GM18498 (cell line): ENCODE data around the gene GPC5.
"Not testable (repeated sequence)": the region's sequence is repeated elsewhere in the genome, so short reads cannot be mapped to it uniquely, and the experiment has no call there.

Experiments
- ATAC-seq: cut with Tn5 transposase; IDR thresholded peaks from one replicate; pipeline ENCODE4 v1.9.1; 2021; ENCODE audit warnings: mild to moderate bottlenecking, moderate library complexity; ENCODE audit not compliant: unreplicated experiment

Gene GPC5

DNA sequence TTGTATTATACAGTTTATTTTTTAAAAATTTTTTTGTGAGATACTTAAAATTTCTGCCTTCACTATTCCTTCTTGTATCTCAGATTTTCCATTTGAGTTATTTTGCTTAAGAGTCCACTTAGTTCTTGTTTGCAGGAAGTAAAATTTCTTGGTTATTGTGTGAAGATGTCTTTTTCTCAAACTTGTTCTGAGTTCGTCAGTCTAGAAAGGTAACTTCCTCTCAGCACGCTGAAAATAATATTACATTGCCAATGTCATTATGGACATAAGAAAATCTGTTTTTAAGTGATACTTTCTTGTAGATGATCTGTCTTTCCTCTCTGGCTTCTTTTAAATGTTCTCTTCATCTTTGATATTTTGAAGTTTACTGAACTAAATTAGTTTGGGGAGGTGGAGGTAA, 1096.5 kb downstream of the GPC5 start:
- ATAC-seq: no peak

DNA sequence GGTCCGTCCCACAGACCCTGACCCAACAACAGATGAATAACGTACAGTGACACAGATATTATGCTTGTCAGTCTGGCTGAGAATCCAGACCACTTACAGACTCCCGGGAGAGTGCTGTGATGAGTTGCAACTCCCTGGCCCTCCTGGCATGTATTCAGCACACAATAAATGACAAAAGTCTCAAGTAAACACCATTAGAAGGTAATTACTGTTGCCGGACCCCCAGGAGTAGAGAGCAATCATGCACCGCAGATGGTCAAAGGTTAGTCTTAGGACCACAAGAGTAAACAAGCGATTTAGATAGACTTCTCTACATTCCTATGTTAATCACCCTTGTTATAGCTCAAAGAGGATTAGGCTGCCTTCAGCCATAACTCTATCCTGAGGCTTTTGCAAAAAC, 1101.8 kb downstream of the GPC5 start:
- ATAC-seq: no peak

DNA sequence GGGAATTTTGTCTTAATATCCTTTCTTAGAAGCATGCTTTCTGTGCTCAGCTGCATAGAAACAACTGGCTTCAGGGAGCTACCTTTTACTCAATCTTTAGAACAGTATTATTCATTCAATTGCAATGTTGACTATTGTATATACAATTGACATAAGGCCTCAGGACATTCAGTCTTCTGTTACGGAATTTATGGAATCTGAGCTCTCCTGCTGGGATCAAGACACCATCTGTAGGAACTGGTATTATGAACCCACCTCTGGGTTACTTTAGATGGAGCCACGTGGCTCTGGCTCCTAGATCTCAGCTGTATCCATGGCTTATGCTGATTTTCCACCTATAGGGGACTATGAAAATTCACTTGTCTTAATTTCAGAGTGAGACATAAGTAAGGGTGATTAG, 1112.0 kb downstream of the GPC5 start:
- no peak for ATAC-seq

DNA sequence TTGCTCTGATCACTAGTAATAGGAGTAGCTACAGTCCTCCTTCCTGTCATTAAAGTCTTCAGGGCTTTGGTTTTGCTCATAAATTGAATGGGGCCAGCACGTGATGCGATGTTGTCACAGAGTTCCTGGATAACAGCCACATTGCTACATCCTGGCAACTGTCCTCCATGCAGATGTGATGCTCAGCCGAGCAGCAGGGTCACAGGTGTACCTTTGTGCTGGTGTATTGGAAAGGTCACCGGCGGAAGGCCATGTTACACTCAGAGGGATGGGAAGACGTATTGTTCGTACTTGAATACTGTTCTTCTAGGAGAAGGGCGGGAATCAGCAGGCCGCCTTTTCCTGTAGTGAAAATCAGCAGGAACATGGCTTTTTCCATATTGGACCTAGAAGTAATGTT, 1114.4 kb downstream of the GPC5 start:
- no peak for ATAC-seq

DNA sequence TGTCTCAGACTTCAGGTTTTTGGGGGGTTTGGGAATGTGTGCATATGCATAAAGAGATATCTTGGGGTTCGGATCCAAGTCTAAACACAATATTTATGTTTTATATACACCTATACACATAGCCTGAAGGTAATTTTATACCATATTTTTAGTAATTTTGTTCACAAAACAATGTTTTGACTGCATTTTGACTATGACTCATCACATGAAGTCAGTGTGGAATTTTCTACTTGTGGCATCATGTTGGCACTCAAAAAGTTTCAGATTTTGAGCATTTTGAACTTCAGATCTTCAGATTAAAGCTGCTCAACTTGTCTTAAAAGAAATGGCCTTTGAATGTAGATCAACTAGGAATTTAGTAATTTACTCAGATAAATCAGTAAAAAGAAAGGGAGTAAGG, 1115.3 kb downstream of the GPC5 start:
- no peak for ATAC-seq

DNA sequence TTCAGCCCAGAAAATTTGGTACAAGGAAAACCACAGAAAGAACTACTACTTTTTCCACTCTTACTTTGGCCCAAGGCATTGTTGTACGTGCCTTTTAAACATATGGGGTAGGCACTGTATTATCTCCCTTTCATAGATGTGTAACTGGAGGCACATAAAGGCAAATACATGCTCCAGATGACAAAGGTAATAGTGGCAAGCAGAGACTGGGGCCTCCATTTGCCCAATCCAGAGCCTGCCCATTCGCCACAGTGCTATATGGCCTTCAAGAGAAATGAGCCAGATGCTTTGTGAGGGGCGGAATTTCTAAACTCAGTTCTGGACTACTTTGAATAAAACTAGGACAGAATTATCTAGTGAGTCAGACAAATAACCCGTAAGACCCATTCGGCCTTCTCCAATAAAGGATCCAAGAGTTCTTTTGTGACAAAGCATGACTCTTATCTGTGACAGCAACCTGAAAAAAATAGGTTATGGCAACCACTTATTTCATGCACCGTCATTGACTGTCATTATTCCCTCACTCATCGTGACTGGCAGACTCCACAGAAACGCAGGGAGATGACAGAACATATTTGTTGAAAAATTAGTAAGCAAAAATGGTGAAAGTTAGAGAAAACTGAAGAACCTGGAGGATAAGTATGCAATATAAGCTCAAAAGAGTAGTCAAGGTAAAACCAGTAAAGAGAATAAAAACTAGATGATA, 1116.2 kb downstream of the GPC5 start:
- ATAC-seq: no peak

DNA sequence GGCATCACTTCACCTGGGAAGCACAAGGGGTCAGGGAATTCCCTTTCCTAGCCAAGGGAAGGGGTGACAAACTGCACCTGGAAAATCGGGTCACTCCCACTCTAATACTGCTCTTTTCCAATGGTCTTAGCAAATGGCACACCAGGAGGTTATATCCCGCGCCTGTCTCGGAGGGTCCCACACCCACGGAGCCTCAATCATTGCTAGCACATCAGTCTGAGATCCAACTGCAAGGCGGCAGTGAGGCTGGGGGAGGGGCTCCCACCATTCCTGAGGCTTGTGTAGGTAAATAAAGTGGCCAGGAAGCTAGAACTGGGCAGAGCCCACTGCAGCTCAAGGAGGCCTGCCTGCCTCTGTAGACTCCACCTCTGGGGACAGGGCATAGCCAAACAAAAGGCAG, 1118.5 kb downstream of the GPC5 start:
- ATAC-seq: not testable (repeated sequence)

DNA sequence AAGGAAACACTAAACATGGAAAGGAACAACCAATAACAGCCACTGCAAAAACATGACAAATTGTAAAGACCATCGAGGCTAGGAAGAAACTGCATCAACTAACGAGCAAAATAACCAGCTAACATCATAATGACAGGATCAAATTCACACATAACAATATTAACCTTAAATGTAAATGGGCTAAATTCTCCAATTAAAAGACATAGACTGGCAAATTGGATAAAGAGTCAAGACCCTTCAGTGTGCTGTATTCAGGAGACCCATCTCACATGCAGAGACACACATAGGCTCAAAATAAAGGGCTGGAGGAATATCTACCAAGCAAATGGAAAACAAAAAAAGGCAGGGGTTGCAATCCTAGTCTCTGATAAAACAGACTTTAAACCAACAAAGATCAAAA, 1120.2 kb downstream of the GPC5 start:
- not testable (repeated sequence) for ATAC-seq

DNA sequence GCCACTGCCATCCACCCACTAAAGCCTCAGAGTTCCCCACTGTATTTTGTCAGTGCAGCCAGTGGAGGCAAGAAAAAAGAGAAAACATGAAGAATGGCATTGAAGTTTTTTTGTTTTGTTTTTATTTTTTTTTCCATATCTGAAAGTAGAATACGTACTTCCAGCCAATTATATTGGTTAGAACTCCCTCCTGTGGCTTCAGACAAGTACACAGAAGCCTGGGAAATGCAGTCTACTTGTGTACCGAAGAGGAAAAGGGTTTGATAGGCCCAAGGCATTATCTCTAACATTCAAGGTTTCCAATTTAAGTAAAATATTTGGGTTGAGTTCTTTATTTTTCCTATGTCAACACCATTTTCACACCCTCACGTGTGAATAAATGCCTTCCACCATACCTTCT, 1131.9 kb downstream of the GPC5 start:
- ATAC-seq: no peak

DNA sequence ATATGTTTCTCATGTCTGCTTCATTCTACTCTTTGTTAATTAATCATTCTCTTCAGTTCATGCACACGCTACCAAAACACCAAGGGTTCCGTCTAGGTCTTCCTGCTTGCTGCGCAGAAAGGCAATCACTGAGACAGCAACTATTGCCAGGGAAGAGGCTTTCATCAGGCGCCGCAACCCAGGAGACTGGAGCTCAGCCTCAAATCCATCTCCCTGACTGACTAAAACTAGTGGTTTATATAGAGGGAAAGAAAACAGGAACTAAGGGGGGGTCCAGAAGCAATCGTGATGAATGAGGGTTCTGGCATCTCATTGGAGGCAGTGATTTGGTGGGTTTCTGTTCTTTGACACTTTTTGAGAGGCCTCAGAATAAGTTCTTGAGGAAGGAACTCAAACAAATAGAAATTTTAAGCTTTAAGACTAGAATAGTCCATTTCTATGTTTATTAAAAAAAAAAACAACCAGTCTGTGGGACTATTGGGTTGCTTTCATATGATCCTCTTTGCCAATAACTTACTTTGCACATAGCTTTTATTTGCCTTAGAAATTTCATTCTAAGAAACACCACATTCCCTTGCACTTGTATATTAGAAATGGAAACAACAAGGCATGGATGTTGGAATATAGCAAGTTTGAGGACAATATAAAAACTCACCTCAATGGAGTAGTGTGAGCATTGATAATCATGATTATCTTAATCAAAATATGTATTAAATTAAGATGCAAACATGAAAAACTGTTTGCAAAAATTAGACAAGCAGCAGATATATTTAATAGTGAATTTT, 1137.0 kb downstream of the GPC5 start:
- ATAC-seq: no peak

DNA sequence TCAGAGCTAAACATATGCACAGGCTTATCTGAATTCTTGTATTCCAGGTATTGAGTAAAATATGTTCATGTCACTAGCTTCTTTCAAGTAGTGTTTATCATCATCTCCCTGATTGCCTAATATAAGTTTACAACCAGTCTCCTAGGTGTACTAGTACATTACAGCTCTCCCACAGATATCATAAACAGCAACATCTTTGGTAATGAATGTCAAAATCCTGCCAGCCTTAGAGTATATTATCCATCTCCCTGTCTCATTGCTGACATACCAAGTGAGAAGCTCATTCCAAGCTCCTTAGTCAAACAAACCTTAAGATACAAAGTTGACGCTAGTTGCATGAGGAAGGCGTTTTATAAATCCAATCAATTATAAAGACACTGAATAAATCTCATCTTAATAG, 1139.0 kb downstream of the GPC5 start:
- no peak for ATAC-seq

DNA sequence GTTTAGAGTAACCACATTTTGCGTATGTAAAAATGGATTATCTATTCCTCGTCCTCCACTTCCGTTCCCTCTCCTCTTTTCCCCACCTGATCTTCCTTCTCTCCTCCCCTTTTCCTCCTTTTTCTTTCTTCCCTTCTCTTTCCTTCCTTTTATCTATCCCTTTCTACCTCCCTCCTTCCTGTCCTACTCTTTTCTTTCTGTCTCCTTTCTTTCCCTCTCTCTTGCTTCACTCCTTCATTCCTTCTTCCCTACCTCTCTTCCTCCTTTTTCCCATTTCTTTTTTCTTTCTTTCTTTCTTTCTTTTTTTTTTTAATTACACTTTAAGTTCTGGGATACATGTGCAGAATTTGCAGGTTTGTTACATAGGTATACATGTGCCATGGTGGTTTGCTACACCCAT, 1139.7 kb downstream of the GPC5 start:
- no peak for ATAC-seq

DNA sequence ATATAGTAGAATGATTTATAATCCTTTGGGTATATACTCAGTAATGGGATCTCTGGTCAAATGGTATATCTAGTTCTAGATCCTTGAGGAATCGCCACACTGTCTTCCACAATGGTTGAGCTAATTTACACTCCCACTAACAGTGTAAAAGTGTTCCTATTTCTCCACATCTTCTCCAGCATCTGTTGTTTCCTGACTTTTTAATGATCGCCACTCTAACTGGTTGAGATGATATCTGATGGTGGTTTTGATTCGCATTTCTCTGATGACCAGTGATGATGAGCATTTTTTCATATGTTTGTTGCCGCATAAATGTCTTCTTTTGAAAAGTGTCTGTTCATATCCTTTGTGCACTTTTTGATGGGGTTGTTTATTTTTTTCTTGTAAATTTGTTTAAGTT, 1140.7 kb downstream of the GPC5 start:
- ATAC-seq: not testable (repeated sequence)

DNA sequence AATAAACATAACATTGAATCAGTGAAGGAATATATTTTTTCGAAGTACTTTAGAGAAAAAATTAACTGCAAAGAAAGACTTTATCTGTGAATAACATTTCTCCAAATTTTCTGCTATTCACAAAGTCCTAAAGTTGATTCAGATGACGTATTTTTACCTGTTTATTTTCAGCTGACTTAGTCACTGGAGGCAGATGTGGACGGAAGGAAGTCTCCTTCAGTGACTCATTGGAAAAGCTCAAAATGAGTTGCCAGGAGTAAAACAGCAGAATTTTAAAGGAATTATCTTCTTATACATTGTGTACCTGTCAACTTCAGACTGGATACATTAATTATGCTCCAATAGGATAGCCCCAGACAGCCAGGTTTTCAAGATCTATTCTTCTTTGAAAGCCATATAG, 1148.8 kb downstream of the GPC5 start:
- no peak for ATAC-seq

DNA sequence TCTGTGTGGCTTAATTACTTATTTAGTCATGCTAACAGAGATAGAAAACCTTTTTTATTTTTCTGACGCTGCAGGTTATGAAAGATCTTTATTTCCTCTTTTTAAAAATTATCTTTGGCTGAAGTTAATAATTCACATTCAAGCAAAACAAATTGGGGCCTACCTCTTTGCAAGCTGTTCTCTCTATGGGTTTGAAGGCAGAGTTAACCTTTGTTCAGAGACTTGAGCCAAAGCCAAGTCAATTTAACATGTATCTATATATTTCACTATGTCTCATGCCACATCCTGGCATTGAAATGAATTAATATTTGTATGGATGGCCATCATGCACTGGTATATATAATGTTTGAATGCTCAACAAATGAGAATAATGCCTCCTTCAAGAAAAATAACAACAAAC, 1150.9 kb downstream of the GPC5 start:
- ATAC-seq: no peak

DNA sequence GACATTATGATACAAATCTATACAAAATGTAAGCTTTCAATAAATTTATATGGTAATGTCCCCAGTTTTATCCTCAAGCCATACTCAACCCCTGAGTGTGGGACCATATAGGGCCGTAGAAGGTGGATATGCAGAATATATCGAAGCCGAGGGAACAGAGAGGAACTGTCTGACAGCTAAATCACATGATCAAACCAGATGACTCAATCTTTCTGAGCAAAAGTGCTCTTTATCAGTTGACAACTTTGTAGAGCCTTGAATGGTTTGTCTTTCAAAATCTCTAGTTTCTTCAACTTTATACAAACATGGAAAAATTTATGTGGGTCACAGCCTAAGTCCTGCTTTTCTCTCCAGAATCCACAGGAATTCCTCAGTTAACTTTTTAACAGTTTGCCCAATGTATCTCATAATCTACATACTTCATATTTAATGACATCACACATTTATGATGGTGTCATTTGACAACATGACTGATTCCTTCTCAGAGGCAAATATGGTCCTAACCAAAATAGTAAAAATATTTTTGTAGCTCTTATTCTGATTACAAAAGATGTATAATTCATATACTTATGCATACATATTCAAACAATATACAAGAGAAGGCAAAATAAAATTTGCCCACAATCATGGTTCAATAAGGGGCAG, 1155.2 kb downstream of the GPC5 start:
- ATAC-seq: no peak

DNA sequence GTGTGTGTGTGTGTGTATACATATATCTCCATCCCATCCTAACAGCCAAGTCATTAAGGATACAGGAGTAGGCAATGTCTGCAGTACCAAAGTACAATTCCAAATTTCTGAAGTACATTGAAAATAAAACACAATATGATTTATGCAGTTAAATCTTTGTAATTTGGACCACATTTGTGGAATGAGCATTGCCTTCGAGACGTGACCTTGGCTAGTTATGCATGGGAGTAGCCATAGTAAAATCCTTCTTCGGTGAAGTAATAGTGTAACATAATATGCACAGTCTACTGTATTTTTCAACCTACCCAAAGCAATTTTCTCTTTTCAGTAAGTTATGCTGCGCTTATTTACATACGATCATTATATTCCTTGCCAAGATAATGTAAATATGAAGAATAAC, 1162.5 kb downstream of the GPC5 start:
- no peak for ATAC-seq

DNA sequence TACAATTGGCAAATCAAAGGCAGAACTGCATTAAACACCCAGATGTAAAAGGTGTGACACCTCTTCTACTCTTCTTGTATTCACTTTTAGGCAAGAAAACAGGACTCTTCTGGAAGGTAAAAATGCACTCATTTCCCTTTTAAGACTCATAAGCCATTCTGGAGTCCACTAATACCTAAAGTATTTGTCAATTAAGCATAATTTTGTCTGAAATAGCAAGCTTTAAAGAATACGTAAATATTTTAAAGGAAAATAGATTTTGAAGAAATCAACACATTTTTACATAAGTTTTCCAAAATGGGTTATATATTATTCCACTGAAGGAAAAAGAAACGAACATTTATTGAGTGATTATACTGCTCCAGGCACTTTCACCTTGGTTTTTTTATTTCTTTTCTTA, 1166.5 kb downstream of the GPC5 start:
- ATAC-seq: no peak

DNA sequence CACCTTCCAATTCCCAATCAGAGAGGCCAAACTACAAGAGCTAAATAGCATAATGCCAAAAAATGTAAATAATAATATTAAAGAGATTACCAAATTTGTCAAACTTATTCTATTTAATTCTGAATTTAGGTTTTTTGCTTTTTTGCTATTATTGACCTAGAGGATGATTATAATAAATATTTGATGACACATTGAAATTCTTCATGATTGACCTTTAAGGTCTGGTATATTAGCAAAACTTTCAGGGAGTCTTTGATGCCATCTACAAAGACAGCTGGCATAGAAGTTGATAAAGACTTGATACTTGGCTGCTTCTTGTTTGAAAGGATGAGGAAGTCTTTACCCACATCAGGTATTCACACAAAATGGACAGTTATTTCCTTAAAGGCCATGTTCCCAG, 1168.3 kb downstream of the GPC5 start:
- no peak for ATAC-seq

DNA sequence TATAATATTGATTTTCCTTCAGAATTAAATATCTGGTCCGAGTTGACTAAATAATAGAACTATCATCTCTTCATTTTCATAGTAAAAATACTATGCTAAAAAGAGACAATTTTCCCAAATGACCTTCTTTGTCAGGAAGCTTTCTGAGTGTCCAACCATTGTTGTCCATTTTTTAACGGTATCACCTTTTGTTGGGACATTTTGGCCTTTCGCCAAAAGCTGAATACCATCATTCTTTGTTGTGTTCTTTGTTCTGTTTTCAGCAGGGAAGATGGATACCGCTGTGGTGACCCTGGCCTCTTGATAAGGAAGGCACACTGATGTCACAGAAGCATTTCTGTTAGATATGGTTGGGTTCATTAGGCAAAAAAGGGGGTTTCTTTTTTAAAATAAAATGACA, 1173.8 kb downstream of the GPC5 start:
- ATAC-seq: no peak

DNA sequence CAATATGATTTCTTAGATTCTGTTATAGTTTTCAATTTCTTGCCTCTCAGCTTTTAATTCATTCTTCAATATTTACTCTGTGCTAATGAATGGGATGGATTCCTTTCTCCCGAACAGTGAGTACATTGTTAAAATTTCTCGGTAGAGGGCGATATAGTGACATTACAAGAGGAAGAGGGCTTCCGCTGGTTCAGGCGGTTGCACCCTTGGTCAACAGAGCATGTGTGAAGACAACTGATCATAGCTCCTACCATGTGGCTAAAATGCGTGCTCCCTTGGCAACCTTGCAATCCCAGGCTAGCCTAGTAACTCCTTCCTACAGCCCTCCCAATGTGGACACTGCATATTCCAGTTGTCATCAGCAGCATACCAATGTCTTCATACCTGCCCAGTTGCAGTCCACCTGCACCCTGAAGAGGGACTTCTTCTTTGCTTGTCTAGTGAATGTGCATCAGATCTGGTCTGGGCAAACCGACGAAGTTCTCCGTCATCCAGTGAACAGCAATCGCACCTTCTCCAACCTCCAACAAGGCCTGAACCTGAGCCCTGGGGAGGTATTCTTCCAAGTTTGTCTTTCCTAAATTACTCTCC, 1175.1 kb downstream of the GPC5 start:
- ATAC-seq: no peak

DNA sequence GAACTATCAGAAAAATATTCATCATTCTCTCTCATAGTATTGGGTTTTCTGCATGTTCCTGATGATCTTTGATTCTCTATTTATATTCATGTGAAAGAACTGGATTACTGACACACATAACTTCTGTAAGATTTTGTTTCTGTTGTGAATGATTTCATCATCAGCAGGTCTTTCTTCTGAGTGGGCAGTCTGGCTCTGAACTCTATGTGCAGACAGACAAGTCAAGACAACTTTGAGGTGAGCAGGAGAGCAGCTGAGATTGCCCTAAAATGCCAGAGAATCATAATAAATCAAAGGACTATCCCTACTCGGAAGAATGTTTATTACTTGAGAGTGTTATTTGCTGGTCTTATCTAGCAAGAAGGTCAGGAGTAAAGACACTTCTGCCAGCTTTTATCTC, 1176.1 kb downstream of the GPC5 start:
- ATAC-seq: no peak
